Mesendoderm (in vitro differentiated cells): ENCODE measurements around the gene ECSCR.

Experiments used
- DNase-seq: peaks from one replicate; pipeline ENCODE4 v3.0.0; 2013
- H2AK5ac ChIP-seq: 2 replicates; pipeline ENCODE4 v1.6.1; 2013; ENCODE audit warnings: low read length, inconsistent platforms
- H2BK120ac ChIP-seq: 2 replicates; pipeline ENCODE4 v1.6.1; 2013; ENCODE audit warnings: low read depth, mild to moderate bottlenecking, low read length, moderate library complexity, mixed read lengths
- H2BK15ac ChIP-seq: replicated peaks from 2 replicates; pipeline ENCODE4 v1.6.1; 2013; ENCODE audit warnings: low read depth, mild to moderate bottlenecking, moderate library complexity
- H2BK5ac ChIP-seq: 2 replicates; pipeline ENCODE4 v1.6.1; 2013; ENCODE audit warnings: low read length, inconsistent platforms
- H3K18ac ChIP-seq: 2 replicates; pipeline ENCODE4 v1.6.1; 2013; ENCODE audit warnings: mild to moderate bottlenecking, low read length, mixed read lengths
- H3K23ac ChIP-seq: one replicate; pipeline ENCODE4 v1.6.1; 2013; ENCODE audit warnings: low read length
- H3K27ac ChIP-seq: 2 replicates; pipeline ENCODE4 v1.5.1; 2013; ENCODE audit warnings: low read depth, mild to moderate bottlenecking, inconsistent platforms, low read length, moderate library complexity
- H3K27me3 ChIP-seq: 2 replicates; pipeline ENCODE4 v1.6.1; 2013; ENCODE audit warnings: low read length, control low read depth, mild to moderate bottlenecking, inconsistent platforms; ENCODE audit not compliant: insufficient read depth, poor library complexity
- H3K36me3 ChIP-seq: 2 replicates; pipeline ENCODE4 v1.6.1; 2013; ENCODE audit warnings: low read length, inconsistent platforms; ENCODE audit not compliant: control insufficient read depth, insufficient read depth
- H3K4ac ChIP-seq: one replicate; pipeline ENCODE4 v1.6.1; 2013; ENCODE audit warnings: low read depth, mild to moderate bottlenecking, low read length, moderate library complexity
- H3K4me1 ChIP-seq: 2 replicates; pipeline ENCODE4 v1.6.1; 2013; ENCODE audit warnings: low read depth, low read length, inconsistent platforms; ENCODE audit not compliant: control insufficient read depth
- H3K4me2 ChIP-seq: 2 replicates; pipeline ENCODE4 v1.6.1; 2013; ENCODE audit warnings: low read length
- H3K4me3 ChIP-seq: 2 replicates; pipeline ENCODE4 v1.5.1; 2013; ENCODE audit warnings: mild to moderate bottlenecking, low read length
- H3K56ac ChIP-seq: one replicate; pipeline ENCODE4 v1.6.1; 2013; ENCODE audit warnings: low read length
- H3K79me1 ChIP-seq: 2 replicates; pipeline ENCODE4 v1.6.1; 2013; ENCODE audit warnings: low read length, inconsistent platforms
- H3K79me2 ChIP-seq: 2 replicates; pipeline ENCODE4 v1.6.1; 2013; ENCODE audit warnings: mild to moderate bottlenecking, low read length; ENCODE audit not compliant: control insufficient read depth, insufficient read depth
- H3K9ac ChIP-seq: 2 replicates; pipeline ENCODE4 v1.6.1; 2013; ENCODE audit warnings: low read length, inconsistent platforms
- H4K5ac ChIP-seq: one replicate; pipeline ENCODE4 v1.6.1; 2013; ENCODE audit warnings: low read length
- H4K8ac ChIP-seq: one replicate; pipeline ENCODE4 v1.6.1; 2013; ENCODE audit warnings: low read depth, mild to moderate bottlenecking, control low read depth, low read length, moderate library complexity
- WGBS: extraction: QIAGEN DNeasy Blood & Tissue Kit; methylation state at CpG from one replicate; pipeline ENCODE4 v1.1.7; 2013; ENCODE audit warnings: low lambda C conversion rate, missing lambda C conversion rate; ENCODE audit not compliant: insufficient coverage; ENCODE audit errors: extremely low coverage; 5-methylcytosine and 5-hydroxymethylcytosine counted together

The ECSCR gene

GRCh38 chr5:139495638-139496435 is 33.3 kb upstream of the ECSCR start:
- Histone ChIP-seq H2AK5ac (no peak overlapping the region), H3K4me2 (no peak overlapping the region), H3K4me3 (no peak overlapping the region), H3K23ac (no peak overlapping the region), H3K27ac (no peak overlapping the region), H3K56ac (no peak overlapping the region), H3K4ac (no peak overlapping the region), H3K36me3 (no peaks in the 10 kb centered on the region), H4K8ac (no peak overlapping the region), H4K5ac (no peak overlapping the region), H3K4me1 (no peaks in the 10 kb centered on the region), H3K27me3 (no peaks in the 10 kb centered on the region), H3K79me2 (no peaks in the 10 kb centered on the region), H3K18ac (no peak overlapping the region), H3K9ac (no peak overlapping the region), H2BK15ac (no peak overlapping the region), H2BK120ac (no peak overlapping the region), H3K79me1 (no peaks in the 10 kb centered on the region), H2BK5ac (no peak overlapping the region)
- WGBS: no CpG with 5 or more reads among the region's 3 CpGs
- DNase-seq: no peak

- H3K18ac ChIP-seq: no peak overlapping the region
- H3K79me2 ChIP-seq: no peaks in the 10 kb centered on the region
- no peak overlapping the region for H2BK15ac ChIP-seq
- no peak overlapping the region for H2BK120ac ChIP-seq
- H4K5ac ChIP-seq: no peak overlapping the region
- no peak overlapping the region for H3K27ac ChIP-seq
- H3K9ac ChIP-seq: no peak overlapping the region
- no peaks in the 10 kb centered on the region for H3K27me3 ChIP-seq
- H3K36me3 ChIP-seq: no peaks in the 10 kb centered on the region
- no peak overlapping the region for H3K4me2 ChIP-seq
- no peak overlapping the region for H4K8ac ChIP-seq
- no peak overlapping the region for H2AK5ac ChIP-seq
- no peak overlapping the region for H3K56ac ChIP-seq
- H3K4ac ChIP-seq: no peak overlapping the region
- H3K23ac ChIP-seq: no peak overlapping the region
- H3K4me1 ChIP-seq: no peaks in the 10 kb centered on the region
- DNase-seq: no peak
- H3K4me3 ChIP-seq: no peak overlapping the region
- no peak overlapping the region for H2BK5ac ChIP-seq
- no peaks in the 10 kb centered on the region for H3K79me1 ChIP-seq
These were observed 32.3 kb upstream of the ECSCR start for GRCh38 chr5:139494832-139495231.

- Histone ChIP-seq H2BK120ac (no peak overlapping the region), H3K4ac (no peak overlapping the region), H3K23ac (no peak overlapping the region), H3K4me3 (no peak overlapping the region), H3K4me2 (no peak overlapping the region), H4K8ac (no peak overlapping the region), H3K27ac (no peak overlapping the region), H3K27me3 (no peaks in the 10 kb centered on the region), H2BK5ac (no peak overlapping the region), H3K79me1 (no peaks in the 10 kb centered on the region), H3K18ac (no peak overlapping the region), H2BK15ac (no peak overlapping the region), H3K4me1 (no peaks in the 10 kb centered on the region), H4K5ac (no peak overlapping the region), H2AK5ac (no peak overlapping the region), H3K79me2 (no peaks in the 10 kb centered on the region), H3K56ac (no peak overlapping the region), H3K9ac (no peak overlapping the region), H3K36me3 (no peaks in the 10 kb centered on the region)
- no peak for DNase-seq
- WGBS: no CpG with 5 or more reads among the region's 3 CpGs
These were observed 31.7 kb upstream of the ECSCR start for GRCh38 chr5:139494256-139494655.

GRCh38 chr5:139492700-139493192 is 30.2 kb upstream of the ECSCR start:
- no peak for DNase-seq
- Histone ChIP-seq H3K56ac (no peak overlapping the region), H3K36me3 (no peaks in the 10 kb centered on the region), H3K4me3 (no peak overlapping the region), H4K5ac (no peak overlapping the region), H3K4me1 (no peaks in the 10 kb centered on the region), H2BK5ac (no peak overlapping the region), H3K9ac (no peak overlapping the region), H2BK120ac (no peak overlapping the region), H3K79me2 (no peaks in the 10 kb centered on the region), H3K18ac (no peak overlapping the region), H3K4ac (no peak overlapping the region), H3K27me3 (no peaks in the 10 kb centered on the region), H2BK15ac (no peak overlapping the region), H3K4me2 (no peak overlapping the region), H3K27ac (no peak overlapping the region), H3K79me1 (no peaks in the 10 kb centered on the region), H4K8ac (no peak overlapping the region), H3K23ac (no peak overlapping the region), H2AK5ac (no peak overlapping the region)
- no CpG with 5 or more reads among the region's 6 CpGs for WGBS

- Histone ChIP-seq H3K4ac (no peak overlapping the region), H3K79me2 (no peaks in the 10 kb centered on the region), H3K9ac (no peak overlapping the region), H3K18ac (no peak overlapping the region), H3K27ac (no peak overlapping the region), H3K56ac (no peak overlapping the region), H3K36me3 (no peaks in the 10 kb centered on the region), H3K27me3 (no peaks in the 10 kb centered on the region), H2BK120ac (no peak overlapping the region), H2BK5ac (no peak overlapping the region), H3K79me1 (no peaks in the 10 kb centered on the region), H2BK15ac (no peak overlapping the region), H4K8ac (no peak overlapping the region), H3K4me3 (no peak overlapping the region), H3K23ac (no peak overlapping the region), H2AK5ac (no peak overlapping the region), H4K5ac (no peak overlapping the region), H3K4me2 (no peak overlapping the region), H3K4me1 (no peaks in the 10 kb centered on the region)
- no CpG with 5 or more reads among the region's 3 CpGs for WGBS
- no peak for DNase-seq
These were observed 25.7 kb upstream of the ECSCR start for GRCh38 chr5:139488260-139488659.

GRCh38 chr5:139486201-139486600 is 23.7 kb upstream of the ECSCR start:
- no peak overlapping the region for H2BK15ac ChIP-seq
- no peak overlapping the region for H3K18ac ChIP-seq
- H3K9ac ChIP-seq: no peak overlapping the region
- H3K23ac ChIP-seq: no peak overlapping the region
- no peaks in the 10 kb centered on the region for H3K4me1 ChIP-seq
- H3K79me2 ChIP-seq: no peaks in the 10 kb centered on the region
- H3K27ac ChIP-seq: no peak overlapping the region
- WGBS: no CpG with 5 or more reads among the region's 7 CpGs
- no peak for DNase-seq
- H3K4me2 ChIP-seq: no peak overlapping the region
- no peaks in the 10 kb centered on the region for H3K27me3 ChIP-seq
- H2AK5ac ChIP-seq: no peak overlapping the region
- H2BK5ac ChIP-seq: no peak overlapping the region
- no peak overlapping the region for H4K5ac ChIP-seq
- no peak overlapping the region for H2BK120ac ChIP-seq
- no peak overlapping the region for H3K4ac ChIP-seq
- no peaks in the 10 kb centered on the region for H3K36me3 ChIP-seq
- H3K79me1 ChIP-seq: no peaks in the 10 kb centered on the region
- H4K8ac ChIP-seq: no peak overlapping the region
- no peak overlapping the region for H3K4me3 ChIP-seq
- peak overlapping the region; percentile 17 for H3K56ac ChIP-seq
